ENCODE measurements around the gene TGFBR3. TPM values are rescaled to one million over a fixed set of nuclear protein-coding genes. Genes with fewer than 3 reads are reported as not detected.

The TGFBR3 gene
- total RNA-seq, 4 donors from 2014 or later, result 116 to 306 (median 171) TPM

- TF ChIP-seq CTCF (IDR thresholded peaks at IDR 0.05) (peak; percentile 30 to 54 (median 42)), POLR2A (IDR thresholded peaks at IDR 0.05) (no peak), EP300 (IDR thresholded peaks at IDR 0.05) (no peak)
- whole genome bisulfite sequencing, 2 donors, result 3 to 4% methylated on average over 6 of the region's 6 CpGs
- Histone ChIP-seq H3K36me3 (no peaks in the 10 kb centered on the region), H3K27ac (peak overlapping the region in 3 of 4 donors; percentile 92 to 97 (median 93)), H3K27me3 (no peaks in the 10 kb centered on the region), H3K9me3 (no peaks in the 10 kb centered on the region), H3K4me1 (peaks cover 0 to 63% (median 14%) of the 10 kb centered on the region in 4 donors), H3K4me3 (peak overlapping the region; percentile 66 to 99 (median 89))
- no peak for DNase-seq (ENCODE audit: low spot score in 2 of 2)
These were observed 2.5 kb downstream of the TGFBR3 start for GRCh38 chr1:91883470-91883869.

- Histone ChIP-seq H3K9me3 (no peaks in the 10 kb centered on the region), H3K27ac (peak overlapping the region in 1 of 4 donors; percentile 44), H3K4me1 (peaks cover 0 to 79% (median 24%) of the 10 kb centered on the region in 4 donors), H3K4me3 (peak overlapping the region in 1 of 4 donors; percentile 1), H3K27me3 (no peaks in the 10 kb centered on the region), H3K36me3 (no peaks in the 10 kb centered on the region)
- no peak for DNase-seq (ENCODE audit: low spot score in 2 of 2)
- TF ChIP-seq POLR2A (IDR thresholded peaks at IDR 0.05) (no peak), EP300 (IDR thresholded peaks at IDR 0.05) (no peak), CTCF (IDR thresholded peaks at IDR 0.05) (no peak)
- 58 to 62% methylated on average over 3 of the region's 3 CpGs for WGBS, 2 donors
These were observed 4.7 kb downstream of the TGFBR3 start for GRCh38 chr1:91881280-91881679.

- Histone ChIP-seq H3K36me3 (no peaks in the 10 kb centered on the region), H3K9me3 (no peaks in the 10 kb centered on the region), H3K4me1 (peaks cover 0 to 91% (median 27%) of the 10 kb centered on the region in 4 donors), H3K27ac (peak overlapping the region in 1 of 4 donors; percentile 37), H3K4me3 (no peak overlapping the region), H3K27me3 (no peaks in the 10 kb centered on the region)
- no peak for TF ChIP-seq EP300 (IDR thresholded peaks at IDR 0.05)
- no peak for TF ChIP-seq POLR2A (IDR thresholded peaks at IDR 0.05)
- no peak for TF ChIP-seq CTCF (IDR thresholded peaks at IDR 0.05)
- DNase-seq (ENCODE audit: low spot score in 2 of 2), result no peak
These were observed 6.2 kb downstream of the TGFBR3 start for GRCh38 chr1:91879733-91880132.

GRCh38 chr1:91877574-91878208, 8.3 kb downstream of the TGFBR3 start:
- WGBS, 2 donors, result 48 to 52% methylated on average over 5 of the region's 5 CpGs
- no peak overlapping the region for H3K27ac ChIP-seq
- H3K4me1 ChIP-seq, result peaks cover 0 to 80% (median 23%) of the 10 kb centered on the region in 4 donors
- H3K27me3 ChIP-seq, result no peaks in the 10 kb centered on the region
- no peak for TF ChIP-seq CTCF (IDR thresholded peaks at IDR 0.05)
- TF ChIP-seq POLR2A (IDR thresholded peaks at IDR 0.05), result no peak
- TF ChIP-seq EP300 (IDR thresholded peaks at IDR 0.05), result no peak
- H3K36me3 ChIP-seq, result no peaks in the 10 kb centered on the region
- no peaks in the 10 kb centered on the region for H3K9me3 ChIP-seq
- DNase-seq (ENCODE audit: low spot score in 2 of 2), result no peak
- no peak overlapping the region for H3K4me3 ChIP-seq

- Histone ChIP-seq H3K4me1 (peaks cover 0 to 81% (median 25%) of the 10 kb centered on the region in 4 donors), H3K9me3 (no peaks in the 10 kb centered on the region), H3K36me3 (no peaks in the 10 kb centered on the region), H3K27ac (peak overlapping the region in 1 of 4 donors; percentile 32), H3K27me3 (no peaks in the 10 kb centered on the region), H3K4me3 (no peak overlapping the region)
- TF ChIP-seq CTCF (IDR thresholded peaks at IDR 0.05) (no peak), POLR2A (IDR thresholded peaks at IDR 0.05) (no peak), EP300 (IDR thresholded peaks at IDR 0.05) (no peak)
- DNase-seq (ENCODE audit: low spot score in 2 of 2), result no peak
- WGBS, 2 donors, result 66 to 73% methylated on average over 2 of the region's 2 CpGs
These were observed 9.0 kb downstream of the TGFBR3 start for GRCh38 chr1:91876781-91877573.
